GM11168 (cell line): ENCODE measurements around the gene ZDHHC19.
"Not testable (repeated sequence)": the region's sequence is repeated elsewhere in the genome, so short reads cannot be mapped to it uniquely, and the experiment has no call there.

Experiments used
- in situ Hi-C: fragments of 300-500 bp; cut with MboI; formaldehyde crosslinking; loops from one replicate; pipeline ENCODE4 v1.12.0; 2022; ENCODE audit warnings: low sequenced_read_pairs; ENCODE audit not compliant: unreplicated experiment

The ZDHHC19 gene, protein sequence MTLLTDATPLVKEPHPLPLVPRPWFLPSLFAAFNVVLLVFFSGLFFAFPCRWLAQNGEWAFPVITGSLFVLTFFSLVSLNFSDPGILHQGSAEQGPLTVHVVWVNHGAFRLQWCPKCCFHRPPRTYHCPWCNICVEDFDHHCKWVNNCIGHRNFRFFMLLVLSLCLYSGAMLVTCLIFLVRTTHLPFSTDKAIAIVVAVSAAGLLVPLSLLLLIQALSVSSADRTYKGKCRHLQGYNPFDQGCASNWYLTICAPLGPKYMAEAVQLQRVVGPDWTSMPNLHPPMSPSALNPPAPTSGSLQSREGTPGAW

DNA sequence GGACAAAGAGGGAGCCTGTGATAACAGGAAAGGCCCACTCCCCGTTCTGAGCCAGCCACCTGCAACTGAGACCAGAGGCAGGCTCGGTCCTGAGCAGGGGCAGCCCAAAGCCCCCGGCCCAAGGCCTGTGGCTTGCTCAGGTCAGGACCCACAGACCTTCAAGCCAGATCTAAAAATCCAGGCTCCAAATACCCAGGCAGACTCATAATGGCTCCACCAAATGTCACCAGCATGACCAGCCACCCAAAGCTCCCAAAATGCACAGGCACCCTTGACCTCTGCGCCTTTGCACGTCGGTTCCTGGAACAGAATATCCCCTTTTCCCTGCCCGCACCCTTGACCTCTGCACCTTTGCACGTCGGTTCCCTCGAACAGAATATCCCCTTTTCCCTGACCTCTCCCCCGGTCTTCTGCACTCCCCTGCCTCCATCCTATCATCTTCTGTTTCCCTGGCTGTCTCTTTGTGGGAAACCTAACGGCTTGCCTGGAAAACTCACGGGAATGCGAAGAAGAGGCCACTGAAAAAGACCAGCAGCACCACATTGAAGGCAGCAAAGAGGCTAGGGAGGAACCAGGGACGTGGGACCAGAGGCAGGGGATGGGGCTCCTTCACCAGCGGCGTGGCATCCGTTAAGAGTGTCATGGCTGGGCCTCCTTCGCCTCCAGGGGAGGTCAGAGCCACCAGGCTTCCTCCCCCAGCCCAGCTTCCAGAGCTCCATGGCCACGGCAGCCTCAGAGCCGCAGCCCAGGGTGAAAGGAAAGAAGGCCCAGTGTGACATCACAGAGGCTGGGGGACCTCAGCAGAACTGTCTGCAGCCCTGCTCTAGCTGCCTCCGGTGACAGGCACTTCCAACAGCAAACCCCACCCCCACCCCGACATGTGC lies at the start of gene ZDHHC19:
Gene ZDHHC19 (minus strand): TSS at position 728 of the 884 bp plus-strand sequence. CDS start 85 bp downstream, at position 643.
- in situ Hi-C loops: loop anchor here (25.0 kb wide), 1 partner anchor 499 kb away; the partner anchor contains the start of gene MUC20

DNA sequence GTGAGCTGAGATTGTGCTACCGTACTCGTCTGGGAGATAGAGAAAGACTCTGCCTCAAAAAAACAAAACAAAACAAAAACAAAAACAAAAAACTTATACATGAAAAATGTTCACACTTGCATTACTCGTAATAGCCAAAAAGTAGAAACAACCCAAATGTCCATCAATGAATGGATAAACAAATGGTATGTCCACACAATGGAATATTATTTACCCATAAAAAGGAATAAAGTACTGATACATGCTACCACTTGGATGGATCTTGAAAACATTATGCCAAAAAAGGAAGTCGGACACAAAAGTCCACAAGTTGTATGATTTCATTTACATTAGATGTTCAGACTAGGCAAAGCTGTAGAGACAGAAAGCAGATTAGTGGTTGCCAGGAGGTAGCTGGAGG lies 49.6 kb upstream of the ZDHHC19 start:
- in situ Hi-C loops: no loop called here

DNA sequence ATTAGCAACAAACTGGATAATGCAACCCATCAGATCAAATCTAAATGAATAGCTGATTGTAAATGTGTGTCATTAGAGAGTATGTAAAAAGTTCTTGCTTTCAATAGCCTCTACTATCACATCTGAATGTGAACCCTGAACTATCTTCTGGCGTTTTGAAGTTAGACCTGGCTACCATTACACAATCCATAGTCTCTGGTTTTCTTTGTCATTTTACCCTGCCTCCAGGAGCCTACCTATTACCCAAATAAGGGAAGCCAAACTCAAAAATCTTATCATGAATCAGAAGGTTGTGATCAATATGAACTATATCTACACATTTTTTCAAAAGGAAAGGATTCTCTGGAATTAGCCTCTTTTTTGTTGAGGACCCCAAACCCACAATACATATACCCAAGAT lies 44.6 kb upstream of the ZDHHC19 start:
- in situ Hi-C loops: loop anchor here (10.0 kb wide), 1 partner anchor 199 kb away; no protein-coding TSS in a partner anchor

DNA sequence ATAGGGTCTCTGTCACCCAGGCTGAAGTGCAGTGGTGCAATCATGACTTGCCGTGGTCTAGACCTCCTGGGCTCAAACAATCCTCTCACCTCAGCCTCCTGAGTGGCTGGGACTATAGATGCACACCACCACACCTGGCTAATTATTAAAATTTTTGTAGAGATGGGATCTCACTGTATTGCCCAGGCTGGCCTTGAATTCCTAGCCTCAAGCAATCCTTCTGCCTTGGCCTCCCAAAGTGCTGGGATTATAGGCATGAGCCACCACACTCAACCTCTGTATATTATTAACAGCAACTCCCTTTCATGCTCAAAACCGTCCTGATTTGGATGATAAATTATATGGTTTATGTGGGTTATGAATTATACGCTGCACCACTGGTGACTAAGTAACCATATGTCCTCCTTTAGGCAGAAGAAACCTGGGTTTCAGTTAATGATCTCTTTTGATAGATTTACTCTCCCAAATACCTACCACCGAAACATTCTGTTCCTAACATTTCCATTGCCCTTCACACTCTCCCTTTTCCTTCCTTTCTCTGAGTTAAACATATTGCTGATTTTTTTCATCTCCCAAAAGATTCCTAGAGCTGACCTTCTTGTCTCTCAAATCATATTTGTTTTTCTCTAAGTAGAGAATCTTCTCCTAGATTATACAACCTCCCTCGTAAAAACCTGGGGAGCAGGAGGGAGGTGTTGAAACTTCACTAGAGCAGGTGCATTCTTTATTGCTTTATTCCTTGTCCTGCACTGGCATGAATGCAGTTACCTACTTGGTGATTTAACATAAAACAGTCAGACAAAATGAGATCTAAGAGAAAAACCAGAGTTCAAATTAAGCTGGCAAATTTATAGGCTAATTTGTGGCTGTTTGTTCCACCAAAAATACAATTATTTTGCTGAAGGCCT lies 43.4 kb upstream of the ZDHHC19 start:
- in situ Hi-C loops: loop anchor here (10.0 kb wide), 1 partner anchor 200 kb away; no protein-coding TSS in a partner anchor

DNA sequence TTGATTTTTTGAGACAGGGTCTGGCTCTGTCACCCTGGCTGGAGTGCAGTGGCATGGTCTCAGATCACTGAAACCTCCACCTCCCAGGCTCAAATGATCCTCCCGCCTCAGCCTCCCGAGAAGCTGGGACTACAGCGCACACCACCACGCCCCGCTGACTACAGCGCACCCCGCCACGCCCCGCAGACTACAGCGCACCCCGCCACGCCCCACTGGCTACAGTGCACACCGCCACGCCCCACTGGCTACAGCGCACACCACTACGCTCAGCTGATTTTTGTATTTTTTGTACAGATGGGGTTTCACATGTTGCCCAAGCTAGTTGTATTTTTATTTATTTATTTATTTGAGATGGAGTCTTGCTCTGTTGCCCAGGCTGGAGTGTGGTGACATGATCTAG lies 40.7 kb upstream of the ZDHHC19 start:
- in situ Hi-C loops: loop anchor here (10.0 kb wide), 1 partner anchor 203 kb away; no protein-coding TSS in a partner anchor

DNA sequence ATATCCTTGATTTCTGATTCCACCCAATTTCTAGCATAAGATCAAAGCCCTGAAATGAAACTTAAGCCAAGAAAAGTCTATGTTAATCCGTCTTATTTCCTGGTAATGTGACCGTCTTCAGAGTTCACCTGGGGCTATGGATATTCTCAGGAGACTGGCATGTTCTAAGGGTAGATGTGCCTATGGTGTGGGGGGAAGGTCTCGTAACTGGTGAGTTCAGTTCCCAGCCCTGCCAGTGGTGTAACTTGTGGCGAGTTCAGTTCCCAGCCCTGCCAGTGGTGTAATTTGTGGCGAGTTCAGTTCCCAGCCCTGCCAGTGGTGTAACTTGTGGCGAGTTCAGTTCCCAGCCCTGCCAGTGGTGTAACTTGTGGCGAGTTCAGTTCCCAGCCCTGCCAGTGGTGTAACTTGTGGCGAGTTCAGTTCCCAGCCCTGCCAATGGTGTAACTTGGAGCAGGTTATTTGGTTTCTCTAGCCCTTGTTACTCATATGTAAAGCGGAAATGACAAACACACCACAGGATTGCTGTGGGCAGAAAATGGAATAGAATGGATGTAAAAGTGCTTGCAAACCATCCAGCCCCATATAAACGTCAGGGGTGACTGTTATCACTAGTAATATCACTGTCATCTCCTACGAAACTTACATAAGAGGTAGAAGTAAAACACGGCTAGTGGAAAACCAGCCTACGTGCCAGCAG lies 35.6 kb upstream of the ZDHHC19 start:
- in situ Hi-C loops: no loop called here

DNA sequence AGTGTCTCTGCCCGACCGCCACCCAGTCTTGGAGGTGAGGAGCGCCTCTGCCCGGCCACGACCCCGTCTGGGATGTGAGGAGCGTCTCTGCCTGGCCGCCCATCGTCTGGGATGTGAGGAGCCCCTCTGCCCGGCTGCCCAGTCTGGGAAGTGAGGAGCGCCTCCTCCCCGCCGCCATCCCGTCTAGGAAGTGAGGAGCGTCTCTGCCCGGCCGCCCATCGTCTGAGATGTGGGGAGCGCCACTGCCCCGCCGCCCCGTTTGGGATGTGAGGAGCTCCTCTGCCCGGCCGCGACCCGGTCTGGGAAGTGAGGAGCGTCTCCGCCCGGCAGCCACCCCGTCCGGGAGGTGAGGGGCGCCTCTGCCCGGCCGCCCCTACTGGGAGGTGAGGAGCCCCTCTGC lies 33.0 kb upstream of the ZDHHC19 start:
- in situ Hi-C loops: not testable (repeated sequence)

DNA sequence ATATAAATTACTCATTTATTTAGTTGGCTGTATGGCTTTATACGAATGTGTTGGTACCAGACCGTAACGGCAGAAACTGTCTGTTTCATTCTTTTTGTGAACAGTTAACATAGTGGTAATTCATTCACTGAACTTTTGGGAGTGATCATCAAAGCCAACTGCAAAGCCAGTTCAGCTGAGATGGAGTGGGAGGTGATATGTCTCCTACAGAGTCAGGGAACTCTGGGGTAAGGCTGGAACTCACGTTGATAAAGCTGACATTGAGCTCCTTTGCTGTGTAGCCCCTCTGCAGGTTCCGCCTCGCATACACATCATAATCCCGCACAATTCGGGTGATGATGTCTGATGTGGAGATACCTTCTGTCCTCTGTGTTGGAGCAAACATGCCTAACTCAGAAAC lies 30.5 kb upstream of the ZDHHC19 start:
- in situ Hi-C loops: no loop called here

DNA sequence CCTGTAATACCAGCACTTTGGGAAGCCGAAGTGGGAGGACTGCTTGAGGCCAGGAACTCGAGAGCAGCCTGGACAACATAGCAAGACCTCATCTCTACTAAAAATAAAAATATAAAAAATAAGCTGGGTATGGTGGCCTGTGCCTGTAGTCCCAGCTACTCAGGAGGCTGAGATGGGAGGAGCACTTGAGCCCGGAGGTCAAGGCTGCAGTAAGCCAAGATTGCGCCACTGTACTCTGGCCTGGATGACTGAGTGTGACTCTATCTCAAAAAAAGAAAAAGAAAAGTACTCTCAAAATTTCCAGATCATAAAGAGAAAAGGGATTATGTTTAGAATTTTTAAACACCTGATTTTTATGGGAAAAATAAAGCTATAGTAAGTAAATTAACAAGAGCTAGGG lies 29.2 kb upstream of the ZDHHC19 start:
- in situ Hi-C loops: no loop called here

DNA sequence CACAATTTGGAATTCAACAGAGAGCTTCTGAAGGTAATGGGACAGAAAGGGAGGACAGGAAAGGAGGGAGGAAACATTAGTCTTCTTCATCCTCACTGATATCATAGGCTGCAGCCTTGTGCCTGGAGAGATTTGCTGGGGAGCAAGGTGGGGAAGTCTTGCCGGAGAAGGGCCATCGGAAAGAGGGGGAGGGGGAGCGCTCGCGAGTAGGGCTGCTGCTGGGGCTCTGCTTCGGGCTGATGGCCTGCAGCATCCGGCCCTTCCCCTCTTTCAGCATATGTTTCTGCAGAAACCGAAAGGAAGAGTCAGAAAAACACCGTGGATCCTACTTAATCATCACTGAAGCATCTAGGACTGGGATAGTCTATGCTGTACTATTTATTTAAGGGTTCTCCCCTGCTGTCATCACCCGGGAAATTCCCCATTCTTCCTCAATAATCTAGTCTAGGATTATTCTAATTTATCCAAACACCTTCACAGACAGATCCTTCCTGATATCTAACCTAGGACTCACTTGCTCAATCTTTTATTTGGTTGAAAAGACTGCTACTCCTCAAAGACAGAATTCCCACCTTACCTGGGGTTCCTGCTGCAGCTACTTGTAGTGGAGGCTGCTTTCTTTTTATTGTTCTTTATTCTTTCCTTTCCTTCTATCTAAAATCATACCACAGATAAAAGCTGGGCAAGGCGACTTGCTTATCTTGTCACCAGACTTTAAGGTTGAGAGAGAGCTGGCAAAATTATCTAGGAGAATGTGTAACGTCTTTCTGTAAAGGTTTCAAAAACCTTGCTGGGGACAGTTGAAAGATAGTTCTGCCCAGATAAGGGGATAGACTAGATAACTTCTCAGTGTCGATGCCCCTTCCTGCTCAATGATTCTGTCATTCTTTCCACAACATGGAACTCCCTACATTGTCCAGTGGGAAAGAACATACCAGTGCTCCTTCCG lies 27.7 kb upstream of the ZDHHC19 start:
- in situ Hi-C loops: no loop called here

DNA sequence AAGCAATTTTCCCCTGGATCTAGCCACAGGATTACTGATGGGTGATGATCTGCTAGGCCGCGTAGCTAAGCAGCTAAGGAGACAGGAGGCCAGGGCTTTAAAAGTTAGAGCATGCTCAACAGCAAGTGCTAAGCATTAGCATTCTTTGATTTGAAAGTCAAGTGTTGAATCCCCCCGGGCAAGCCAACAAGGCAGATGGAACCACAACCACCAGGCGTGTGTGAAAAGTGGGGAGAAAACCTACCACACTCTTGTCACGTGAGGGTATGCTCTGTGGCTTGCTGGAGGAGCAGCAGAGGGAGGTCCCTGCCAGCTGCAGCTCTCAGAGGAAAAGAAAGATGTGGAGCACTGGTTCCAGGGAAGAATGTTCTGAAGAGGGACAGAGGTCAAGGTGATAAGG lies 26.0 kb upstream of the ZDHHC19 start:
- in situ Hi-C loops: no loop called here

DNA sequence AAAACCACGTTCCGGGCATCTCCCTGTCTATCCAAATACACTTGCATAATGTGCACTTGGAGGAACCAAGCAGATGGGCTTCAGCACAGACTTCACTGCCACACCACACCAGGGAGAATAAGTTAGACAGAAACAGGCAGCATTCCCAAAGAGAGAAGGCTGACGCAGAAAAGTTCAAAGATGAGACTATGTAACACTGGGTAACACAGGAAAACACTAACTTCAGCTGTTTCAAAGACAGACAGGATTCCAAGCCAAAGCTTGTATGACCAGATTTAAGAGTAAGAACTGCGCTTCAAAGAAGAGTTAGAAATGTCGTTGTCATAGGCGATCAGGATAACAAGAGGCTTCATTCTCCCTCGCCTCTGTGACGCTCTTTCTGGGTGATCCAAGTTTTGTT lies 25.0 kb upstream of the ZDHHC19 start:
- in situ Hi-C loops: no loop called here

DNA sequence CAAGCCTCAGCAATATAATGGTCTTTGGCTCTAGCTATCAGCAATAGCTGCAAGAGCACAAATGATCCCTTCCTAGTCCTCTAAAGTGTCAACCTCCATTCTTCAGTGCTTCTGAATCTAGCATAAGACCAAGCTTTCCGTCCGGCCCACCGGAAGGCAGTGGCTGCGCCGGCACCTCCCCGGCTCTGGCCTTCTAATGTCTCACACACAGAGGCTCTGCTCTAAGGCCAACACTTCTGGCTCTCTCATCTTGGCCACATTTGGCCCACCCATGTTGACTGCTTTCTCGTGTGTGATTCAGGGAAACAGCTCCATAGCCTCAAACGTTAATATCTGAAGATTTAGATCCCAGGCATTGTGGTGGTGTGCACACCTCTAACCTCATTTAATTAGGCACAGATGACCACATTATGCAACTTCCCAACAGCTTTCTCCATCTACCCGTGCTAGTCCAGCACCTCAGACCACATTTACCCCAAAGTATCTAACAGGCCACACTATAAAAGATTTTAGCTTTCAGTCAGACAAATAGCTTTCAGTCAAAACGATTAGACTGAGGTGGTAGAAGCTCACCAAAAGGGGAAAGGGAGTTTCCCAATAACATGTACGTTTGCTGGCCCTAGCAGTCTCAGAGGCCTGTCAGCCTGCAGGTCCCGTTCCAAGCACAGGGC lies 24.4 kb upstream of the ZDHHC19 start:
- in situ Hi-C loops: no loop called here

DNA sequence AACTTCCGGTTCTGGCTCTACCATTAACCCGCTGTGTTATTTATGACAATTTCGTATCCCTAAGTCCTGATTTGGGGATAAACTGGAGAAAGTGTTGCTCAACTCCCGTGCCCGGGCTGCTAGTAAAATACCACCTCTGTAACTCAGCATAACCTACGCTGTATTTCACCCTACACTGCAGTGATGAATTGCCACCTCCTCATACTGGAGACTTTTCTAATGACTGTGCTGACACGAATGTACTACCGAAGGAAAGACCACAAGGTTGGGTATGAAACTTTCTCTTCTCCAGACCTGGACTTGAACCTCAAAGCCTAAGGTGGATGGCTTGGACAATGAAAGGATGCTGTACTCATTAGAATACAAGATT lies 21.7 kb upstream of the ZDHHC19 start:
- in situ Hi-C loops: no loop called here

DNA sequence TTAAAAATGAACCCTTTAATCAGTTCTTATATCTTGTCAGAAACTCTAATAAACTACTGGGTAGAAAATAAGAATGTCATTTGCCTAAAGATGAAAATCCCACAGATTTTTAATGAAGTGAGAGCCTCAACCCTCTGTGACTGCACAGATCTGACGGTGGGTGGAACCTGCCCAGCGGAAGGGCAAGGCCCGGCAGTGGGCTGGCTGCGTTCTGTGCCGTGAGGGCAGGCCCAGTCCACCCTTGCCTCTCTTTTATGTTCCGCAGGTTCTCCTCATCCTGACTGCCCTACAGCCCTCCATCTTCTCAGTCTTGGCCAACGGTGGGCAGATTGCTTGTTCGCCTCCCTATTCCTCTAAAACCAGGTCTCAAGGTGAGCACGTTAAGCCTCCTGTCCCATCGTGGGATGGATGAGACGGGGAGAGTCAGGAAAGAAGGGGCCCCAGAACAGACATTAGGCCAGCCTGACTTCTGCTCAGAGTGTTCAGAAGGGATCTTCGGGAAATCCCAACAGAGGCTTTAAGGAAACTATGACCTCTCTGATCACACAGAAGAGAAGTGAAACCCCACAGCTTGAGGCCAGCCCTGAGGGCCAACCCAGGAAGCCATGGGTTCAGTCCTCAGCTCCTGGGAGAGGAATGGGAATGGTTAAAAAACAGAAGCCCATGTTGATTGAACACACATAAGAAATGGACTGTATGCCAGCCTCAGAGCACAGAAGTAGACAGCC lies 21.1 kb upstream of the ZDHHC19 start:
- in situ Hi-C loops: no loop called here

DNA sequence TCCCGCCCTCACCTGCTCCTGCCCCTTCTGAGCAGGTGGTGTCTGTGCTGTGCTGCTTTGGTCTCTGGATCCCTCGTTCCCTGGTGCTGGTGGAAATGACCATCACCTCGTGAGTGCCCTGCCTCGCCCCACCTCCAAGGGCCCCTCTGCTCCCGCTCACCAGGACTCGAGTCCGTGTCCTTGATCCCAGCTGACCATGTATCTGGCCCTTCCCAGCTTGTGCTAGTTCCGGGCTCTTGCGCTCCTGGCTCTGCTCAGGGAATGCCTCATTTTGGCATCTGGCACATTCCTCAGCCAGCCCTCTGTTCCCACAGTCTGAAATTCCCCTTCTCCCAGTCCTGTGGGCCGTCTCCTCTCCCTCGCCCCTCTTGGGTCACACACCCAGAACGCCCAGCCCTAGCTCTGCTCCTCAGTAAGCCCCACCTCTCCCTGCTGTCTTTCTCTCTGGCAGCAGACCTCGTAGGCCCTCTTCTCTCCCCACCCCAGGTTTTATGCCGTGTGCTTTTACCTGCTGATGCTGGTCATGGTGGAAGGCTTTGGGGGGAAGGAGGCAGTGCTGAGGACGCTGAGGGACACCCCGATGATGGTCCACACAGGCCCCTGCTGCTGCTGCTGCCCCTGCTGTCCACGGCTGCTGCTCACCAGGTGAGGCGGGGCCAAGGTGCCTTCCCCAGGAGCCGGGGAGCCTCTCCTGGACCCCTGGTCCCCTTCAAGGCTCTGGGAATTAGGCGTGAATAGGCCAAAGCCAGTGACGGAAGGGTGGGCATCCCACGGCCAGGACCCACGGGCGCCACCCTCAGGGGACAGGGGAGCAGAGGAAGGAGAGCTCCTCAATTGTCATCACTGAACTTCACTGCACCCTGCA lies 16.7 kb upstream of the ZDHHC19 start:
- in situ Hi-C loops: no loop called here
